HFFc6 (cell line): ENCODE data around the gene CCNK. TPM values are rescaled to one million over a fixed set of nuclear protein-coding genes. Genes with fewer than 3 reads are reported as not detected.

Experiments used
- DNase-seq: peaks from one replicate; pipeline ENCODE4 v3.0.0-alpha.2; 2018
- H3K27ac Mint-ChIP-seq: 2 replicates; pipeline ENCODE4 v1.8.0; 2020; ENCODE audit warnings: mild to moderate bottlenecking, mixed read lengths
- H3K27me3 Mint-ChIP-seq: 2 replicates; pipeline ENCODE4 v1.8.0; 2021; ENCODE audit warnings: mild to moderate bottlenecking, moderate library complexity, mixed read lengths; ENCODE audit not compliant: insufficient read depth
- H3K36me3 Mint-ChIP-seq: 2 replicates; pipeline ENCODE4 v1.8.0; 2021; ENCODE audit warnings: low read depth, mixed read lengths
- H3K4me1 Mint-ChIP-seq: 2 replicates; pipeline ENCODE4 v1.8.0; 2020; ENCODE audit warnings: low read depth, mixed read lengths
- H3K4me3 Mint-ChIP-seq: 2 replicates; pipeline ENCODE4 v1.8.0; 2020; ENCODE audit warnings: mild to moderate bottlenecking, moderate library complexity, mixed read lengths
- H3K9me3 Mint-ChIP-seq: 2 replicates; pipeline ENCODE4 v1.8.0; 2020; ENCODE audit warnings: mild to moderate bottlenecking, mixed read lengths
- total RNA-seq, 6 experiments: library from RNA; stranded (reverse); fragmentation: NEBNext Ultra II Directional; extraction: Animal tissue kit (Norgen Biotek cat#: 25700); gene quantifications; 2 replicates in 1 of 6; 3 replicates in 5 of 6; pipeline ENCODE4 v1.2.3, GENCODE V29; 2021
- TF ChIP-seq, protein P1 (sequence below): fragments of 200-600 bp; sonication (generic); IDR thresholded peaks from 2 replicates; pipeline ENCODE4 v1.5.0; 2021; ENCODE audit warnings: antibody characterized with exemption, mild to moderate bottlenecking

CCNK gene
- total RNA-seq, 6 experiments from 2014 or later = 74.9 to 93.1 (median 86.4) TPM

DNA sequence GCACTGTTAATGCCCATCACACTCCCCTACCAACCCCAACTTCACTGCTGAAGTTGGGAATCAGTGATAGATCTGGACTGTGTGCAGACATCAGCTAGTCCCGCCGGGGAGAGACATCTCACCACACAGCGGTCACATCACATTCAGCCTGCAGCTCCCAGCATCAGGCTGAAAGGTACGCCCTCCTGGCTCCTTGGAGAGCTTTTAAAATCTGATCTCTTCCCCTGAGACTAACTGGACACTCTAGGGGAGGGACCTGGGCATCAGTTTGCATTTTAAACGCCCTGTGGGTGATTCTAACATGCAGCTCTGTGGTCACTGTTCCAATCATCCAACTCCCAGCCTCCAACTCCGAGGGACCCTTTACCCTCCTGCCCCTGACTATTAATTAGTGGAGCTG, 64.4 kb downstream of the CCNK start:
- Mint-ChIP-seq H3K4me1 (peaks cover 57% of the 10 kb centered on the region), H3K9me3 (no peaks in the 10 kb centered on the region), H3K36me3 (no peaks in the 10 kb centered on the region), H3K4me3 (no peak overlapping the region), H3K27me3 (peaks cover 6% of the 10 kb centered on the region), H3K27ac (no peak overlapping the region)
- no peak for DNase-seq
- TF ChIP-seq, protein P1, sequence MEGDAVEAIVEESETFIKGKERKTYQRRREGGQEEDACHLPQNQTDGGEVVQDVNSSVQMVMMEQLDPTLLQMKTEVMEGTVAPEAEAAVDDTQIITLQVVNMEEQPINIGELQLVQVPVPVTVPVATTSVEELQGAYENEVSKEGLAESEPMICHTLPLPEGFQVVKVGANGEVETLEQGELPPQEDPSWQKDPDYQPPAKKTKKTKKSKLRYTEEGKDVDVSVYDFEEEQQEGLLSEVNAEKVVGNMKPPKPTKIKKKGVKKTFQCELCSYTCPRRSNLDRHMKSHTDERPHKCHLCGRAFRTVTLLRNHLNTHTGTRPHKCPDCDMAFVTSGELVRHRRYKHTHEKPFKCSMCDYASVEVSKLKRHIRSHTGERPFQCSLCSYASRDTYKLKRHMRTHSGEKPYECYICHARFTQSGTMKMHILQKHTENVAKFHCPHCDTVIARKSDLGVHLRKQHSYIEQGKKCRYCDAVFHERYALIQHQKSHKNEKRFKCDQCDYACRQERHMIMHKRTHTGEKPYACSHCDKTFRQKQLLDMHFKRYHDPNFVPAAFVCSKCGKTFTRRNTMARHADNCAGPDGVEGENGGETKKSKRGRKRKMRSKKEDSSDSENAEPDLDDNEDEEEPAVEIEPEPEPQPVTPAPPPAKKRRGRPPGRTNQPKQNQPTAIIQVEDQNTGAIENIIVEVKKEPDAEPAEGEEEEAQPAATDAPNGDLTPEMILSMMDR = no peak

DNA sequence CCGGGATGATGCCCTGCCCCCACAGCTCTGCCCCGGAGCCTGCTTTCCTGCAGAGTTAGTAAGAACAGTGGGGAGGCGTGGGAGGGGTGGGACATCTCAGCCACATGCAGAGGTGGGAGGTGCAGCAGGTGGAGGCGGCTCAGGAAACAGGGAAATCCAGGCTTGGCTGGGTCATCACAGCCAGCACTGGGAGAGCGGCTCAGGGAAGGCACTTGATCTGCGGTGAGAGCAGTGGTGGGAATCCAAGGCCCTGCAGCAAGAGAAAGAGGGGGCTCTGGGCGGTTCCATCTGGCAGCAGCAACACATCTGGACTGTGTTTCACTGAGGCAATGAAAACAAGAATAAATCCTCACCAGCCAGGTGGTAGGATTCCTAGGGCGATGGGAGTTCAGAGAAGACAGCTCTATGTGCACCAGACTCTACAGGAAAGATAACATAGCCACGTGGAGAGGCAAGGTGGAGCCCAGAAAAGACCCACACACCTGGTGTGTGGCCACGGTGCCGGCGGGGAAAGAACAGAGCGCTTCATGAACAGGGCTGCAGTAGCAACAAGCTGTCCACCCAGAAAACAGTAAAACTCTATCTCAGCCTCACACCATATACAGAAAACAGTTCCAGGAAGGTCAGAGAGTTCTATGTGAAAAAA, 65.1 kb downstream of the CCNK start:
- Mint-ChIP-seq H3K4me1 (peaks cover 51% of the 10 kb centered on the region), H3K9me3 (no peaks in the 10 kb centered on the region), H3K4me3 (no peak overlapping the region), H3K27me3 (peaks cover 6% of the 10 kb centered on the region), H3K36me3 (no peaks in the 10 kb centered on the region), H3K27ac (no peak overlapping the region)
- TF ChIP-seq, protein P1 = no peak
- DNase-seq = no peak

DNA sequence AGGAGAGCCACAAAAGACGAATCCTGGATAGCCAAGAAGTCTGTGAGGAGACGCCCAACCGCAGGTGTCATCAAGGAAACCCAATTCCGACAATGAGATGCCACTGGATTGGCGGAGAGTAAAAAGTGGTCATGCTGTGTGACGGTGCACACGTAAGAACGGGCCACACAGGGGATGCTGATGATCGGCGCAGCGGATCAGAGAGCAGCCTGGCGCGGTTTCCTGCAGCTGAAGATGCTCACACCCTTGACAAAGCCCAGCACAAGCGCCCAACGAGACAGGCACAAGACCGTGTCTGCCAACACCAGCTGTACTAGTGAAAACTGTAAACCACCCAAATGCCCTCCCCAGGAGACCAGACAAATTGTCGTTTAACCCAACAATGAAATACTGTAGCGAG, 67.0 kb downstream of the CCNK start:
- no peak overlapping the region for H3K27ac Mint-ChIP-seq

DNA sequence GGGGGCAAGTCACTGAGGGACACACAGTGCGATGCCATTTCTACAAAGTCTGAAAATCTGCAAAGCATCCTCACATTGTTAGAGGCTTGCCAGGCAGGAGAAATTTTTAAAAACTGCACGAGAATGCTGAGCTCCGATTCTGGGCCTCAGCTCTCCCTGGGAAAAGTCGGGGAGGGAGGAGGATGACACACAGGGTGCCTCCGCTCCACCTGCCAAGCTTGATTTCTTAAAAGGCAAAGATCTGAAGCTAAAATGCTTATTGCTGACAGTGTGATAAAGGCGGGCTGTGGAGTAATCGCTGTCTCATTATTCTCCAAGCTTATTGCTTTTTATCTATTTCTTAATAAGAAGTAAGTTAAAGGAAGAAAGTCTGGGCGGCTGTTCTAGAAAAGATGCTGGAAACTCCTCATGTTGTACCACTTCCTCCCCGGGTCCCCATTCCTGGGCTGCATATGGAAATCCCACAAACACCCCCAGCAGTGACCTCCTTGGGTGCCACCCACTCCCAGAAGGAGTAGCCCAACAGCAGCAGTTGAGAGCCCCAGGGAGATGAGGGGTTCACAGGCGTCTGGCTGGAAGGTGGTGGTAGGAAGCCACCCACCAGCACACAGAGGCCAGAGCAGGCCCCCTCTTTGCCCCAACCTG, 67.8 kb downstream of the CCNK start:
- no peak overlapping the region for H3K27ac Mint-ChIP-seq

More for the DNA sequence above, 67.0 kb downstream of the CCNK start:
- TF ChIP-seq, protein P1 = no peak
- Mint-ChIP-seq H3K36me3 (no peaks in the 10 kb centered on the region), H3K4me1 (peaks cover 41% of the 10 kb centered on the region), H3K27me3 (peaks cover 6% of the 10 kb centered on the region), H3K9me3 (no peaks in the 10 kb centered on the region), H3K4me3 (no peak overlapping the region)
- DNase-seq = no peak

DNA sequence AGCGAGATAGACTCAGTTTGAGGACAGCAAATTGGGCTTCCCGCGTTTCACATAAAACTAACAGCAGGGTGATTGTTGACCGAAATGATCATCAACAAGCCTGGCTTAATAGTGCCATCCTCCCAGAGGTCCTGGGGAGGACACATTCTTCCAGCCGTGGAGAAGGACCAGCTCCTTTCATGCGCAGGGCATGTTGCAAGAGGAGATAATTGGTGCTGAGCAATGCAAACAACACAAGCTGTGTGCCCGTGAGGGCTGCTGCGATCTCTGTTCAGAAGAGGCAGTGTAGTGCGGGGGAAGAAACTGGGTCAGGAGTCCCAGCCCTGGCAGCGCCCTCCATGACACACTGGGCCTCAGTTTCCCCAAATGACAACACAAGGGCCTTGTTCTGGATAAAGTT, 68.5 kb downstream of the CCNK start:
- Mint-ChIP-seq H3K36me3 (no peaks in the 10 kb centered on the region), H3K4me1 (peaks cover 41% of the 10 kb centered on the region), H3K27ac (no peak overlapping the region; the same call in 1 of the 2 replicates), H3K4me3 (no peak overlapping the region), H3K9me3 (no peaks in the 10 kb centered on the region), H3K27me3 (no peaks in the 10 kb centered on the region; the same call in 1 of the 2 replicates)
- DNase-seq = no peak
- TF ChIP-seq, protein P1 = no peak

More for the DNA sequence above, 67.8 kb downstream of the CCNK start:
- no peaks in the 10 kb centered on the region; the same call in 1 of the 2 replicates for H3K27me3 Mint-ChIP-seq
- H3K4me1 Mint-ChIP-seq = peaks cover 41% of the 10 kb centered on the region
- H3K36me3 Mint-ChIP-seq = no peaks in the 10 kb centered on the region
- no peaks in the 10 kb centered on the region for H3K9me3 Mint-ChIP-seq
- DNase-seq = no peak
- H3K4me3 Mint-ChIP-seq = no peak overlapping the region
- TF ChIP-seq, protein P1 = no peak
